Activated T-helper 2 cell treated with anti-CD3 and anti-CD28 coated beads, Interferon-gamma antibody, Interleukin-2, Interleukin-4, amounts not matched to agents 10 μg/mL and 5 μg/mL and 100 μg/mL, durations not matched to agents 14 hours and 24 hours and 36 hours (primary cell): Measurements from ENCODE around the gene PRR16. TPM values are rescaled to one million over a fixed set of nuclear protein-coding genes. Genes with fewer than 3 reads are reported as not detected.

Source experiments
- DNase-seq: peaks from one replicate; pipeline ENCODE4 v3.0.0; 2021; ENCODE audit warnings: low spot score
- H3K27ac Mint-ChIP-seq: one replicate; pipeline ENCODE4 v1.8.0; 2021; ENCODE audit warnings: mixed read lengths
- H3K27me3 Mint-ChIP-seq: one replicate; pipeline ENCODE4 v1.8.0; 2021; ENCODE audit warnings: low read depth, mixed read lengths
- H3K36me3 Mint-ChIP-seq: one replicate; pipeline ENCODE4 v1.8.0; 2021; ENCODE audit warnings: low read depth, mixed read lengths
- H3K4me1 Mint-ChIP-seq: one replicate; pipeline ENCODE4 v1.8.0; 2021; ENCODE audit warnings: low read depth, mixed read lengths
- H3K4me3 Mint-ChIP-seq: one replicate; pipeline ENCODE4 v1.8.0; 2021; ENCODE audit warnings: low read depth, mild to moderate bottlenecking, moderate library complexity, mixed read lengths
- H3K9me3 Mint-ChIP-seq: one replicate; pipeline ENCODE4 v1.8.0; 2021; ENCODE audit warnings: mixed read lengths
- intact Hi-C: fragments of 100-400 bp; cut with micrococcal nuclease; formaldehyde crosslinking; loops from one replicate; pipeline ENCODE4 v1.15.1; 2023
- total RNA-seq: library from RNA; stranded (reverse); gene quantifications from 2 replicates; pipeline ENCODE4 v1.2.3, GENCODE V29; 2022

The PRR16 gene
- total RNA-seq, 1 donor from 2014 or later = not detected

DNA sequence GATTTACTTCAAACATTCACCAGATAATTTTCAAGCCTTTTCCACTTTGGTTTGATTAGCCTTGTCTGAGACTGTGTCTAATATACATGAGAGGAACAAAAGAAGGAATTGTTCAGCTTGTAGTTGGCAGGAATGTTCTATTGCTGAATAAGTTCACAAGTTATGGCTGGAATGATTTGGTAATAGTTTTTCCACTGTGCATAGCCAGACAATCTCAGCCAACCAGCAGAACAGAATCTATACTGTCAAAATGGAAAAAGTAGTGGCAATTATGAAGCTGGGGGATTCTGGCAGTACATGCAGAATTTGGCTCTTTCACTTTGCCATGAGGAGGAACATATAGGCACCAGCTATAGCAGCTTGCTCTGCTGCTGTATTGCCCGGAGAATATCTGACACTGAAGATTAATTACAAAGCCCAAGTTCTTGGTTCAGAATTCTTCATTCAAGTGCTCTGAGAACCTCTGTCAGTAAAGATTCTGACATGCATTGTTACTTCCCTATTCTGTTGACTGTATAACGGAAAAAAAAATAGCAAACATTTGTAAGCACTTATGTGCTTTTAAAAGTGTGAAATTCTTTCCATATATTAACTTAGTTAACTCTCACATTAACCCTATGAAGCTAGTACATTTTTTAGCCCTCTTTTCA is 150.6 kb downstream of the PRR16 start:
- DNase-seq = no peak
- Mint-ChIP-seq H3K9me3 (peaks cover 3% of the 10 kb centered on the region), H3K36me3 (no peaks in the 10 kb centered on the region), H3K4me1 (no peaks in the 10 kb centered on the region), H3K27ac (no peak overlapping the region), H3K4me3 (no peak overlapping the region), H3K27me3 (no peaks in the 10 kb centered on the region)
- intact Hi-C loops = no loop called here

- H3K9me3 Mint-ChIP-seq = no peaks in the 10 kb centered on the region
- no peaks in the 10 kb centered on the region for H3K27me3 Mint-ChIP-seq
- no peak overlapping the region for H3K27ac Mint-ChIP-seq
- no peak overlapping the region for H3K4me3 Mint-ChIP-seq
- no peak for DNase-seq
- no peaks in the 10 kb centered on the region for H3K36me3 Mint-ChIP-seq
- intact Hi-C loops = no loop called here
- H3K4me1 Mint-ChIP-seq = no peaks in the 10 kb centered on the region
Observed at GRCh38 chr5:120615967-120616645, 152.0 kb downstream of the PRR16 start.

GRCh38 chr5:120621339-120621738 is 157.2 kb downstream of the PRR16 start:
- H3K9me3 Mint-ChIP-seq = no peaks in the 10 kb centered on the region
- H3K4me3 Mint-ChIP-seq = no peak overlapping the region
- H3K4me1 Mint-ChIP-seq = no peaks in the 10 kb centered on the region
- no peak overlapping the region for H3K27ac Mint-ChIP-seq
- no peak for DNase-seq
- no peaks in the 10 kb centered on the region for H3K27me3 Mint-ChIP-seq
- H3K36me3 Mint-ChIP-seq = no peaks in the 10 kb centered on the region
- intact Hi-C loops = no loop called here

DNA sequence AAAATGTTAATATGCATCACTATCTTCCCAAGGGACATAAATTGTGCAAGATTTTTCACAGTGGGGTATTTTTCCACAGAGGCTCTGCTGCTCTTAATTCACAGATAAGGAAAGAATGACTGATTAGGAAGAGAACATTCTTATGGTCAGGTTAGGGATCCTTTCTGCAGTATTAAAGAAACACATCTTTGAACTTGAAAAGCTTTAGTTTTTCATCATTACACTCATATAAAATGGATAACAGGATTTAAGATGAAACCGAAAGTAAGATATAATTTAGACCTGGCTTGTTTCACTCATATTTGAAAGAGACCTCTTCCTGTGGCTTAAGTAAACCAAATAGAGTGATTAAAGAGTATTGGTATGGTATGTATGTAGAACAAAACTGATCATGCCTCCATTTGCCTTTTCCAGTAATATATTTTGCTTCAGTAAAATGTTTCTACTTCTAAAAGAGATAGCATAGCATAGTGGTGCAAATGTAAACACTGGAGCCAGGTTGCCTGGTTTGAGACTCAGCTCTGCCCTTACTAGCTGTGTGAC is 160.0 kb downstream of the PRR16 start:
- Mint-ChIP-seq H3K4me3 (no peak overlapping the region), H3K36me3 (no peaks in the 10 kb centered on the region), H3K27me3 (no peaks in the 10 kb centered on the region), H3K4me1 (no peaks in the 10 kb centered on the region), H3K9me3 (no peaks in the 10 kb centered on the region), H3K27ac (no peak overlapping the region)
- intact Hi-C loops = no loop called here
- no peak for DNase-seq

- Mint-ChIP-seq H3K27ac (no peak overlapping the region), H3K4me3 (no peak overlapping the region), H3K36me3 (no peaks in the 10 kb centered on the region), H3K4me1 (no peaks in the 10 kb centered on the region), H3K27me3 (no peaks in the 10 kb centered on the region), H3K9me3 (no peaks in the 10 kb centered on the region)
- intact Hi-C loops = no loop called here
- no peak for DNase-seq
Observed at GRCh38 chr5:120628156-120628555, 164.1 kb downstream of the PRR16 start.

DNA sequence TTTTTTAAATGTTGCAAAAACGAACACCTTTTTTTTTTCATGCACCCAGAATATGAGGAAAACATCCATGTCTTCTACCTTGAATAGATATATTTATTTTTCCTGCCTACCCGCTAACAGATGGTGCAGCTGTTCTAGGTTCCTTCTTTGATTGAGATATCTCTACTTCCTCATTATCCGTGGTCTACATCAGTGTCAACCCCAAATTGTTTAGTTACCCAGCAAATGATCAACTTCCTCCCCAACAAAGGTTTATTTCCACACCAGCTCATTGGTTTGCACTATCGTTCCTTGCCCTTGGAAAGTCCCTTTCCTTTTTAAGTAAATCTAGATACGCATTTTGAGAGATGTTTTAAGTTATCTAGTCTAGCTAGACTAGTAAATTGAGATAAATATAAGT is 166.4 kb downstream of the PRR16 start:
- Mint-ChIP-seq H3K9me3 (no peaks in the 10 kb centered on the region), H3K4me1 (no peaks in the 10 kb centered on the region), H3K27me3 (no peaks in the 10 kb centered on the region), H3K27ac (no peak overlapping the region), H3K36me3 (no peaks in the 10 kb centered on the region), H3K4me3 (no peak overlapping the region)
- intact Hi-C loops = no loop called here
- DNase-seq = no peak

DNA sequence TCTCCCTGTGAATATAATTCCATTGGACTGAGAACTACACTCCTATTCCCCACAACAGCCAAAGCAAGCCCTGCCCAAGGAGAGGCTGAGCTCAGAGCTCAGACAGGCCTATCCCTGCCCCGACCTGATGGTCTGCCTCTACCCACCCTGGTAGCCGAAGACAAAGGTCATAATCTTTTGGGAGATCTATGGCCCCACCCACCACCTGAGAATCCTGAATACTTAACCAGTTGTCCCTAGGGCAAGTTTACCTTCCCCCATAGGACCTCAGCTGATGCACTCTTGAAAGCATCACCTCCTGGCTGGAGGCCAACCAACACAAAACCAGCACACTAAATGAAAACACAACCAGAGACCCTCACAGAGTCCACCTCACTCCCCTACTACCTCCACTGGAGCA is 167.5 kb downstream of the PRR16 start:
- H3K9me3 Mint-ChIP-seq = peaks cover 3% of the 10 kb centered on the region
- no peaks in the 10 kb centered on the region for H3K27me3 Mint-ChIP-seq

DNA sequence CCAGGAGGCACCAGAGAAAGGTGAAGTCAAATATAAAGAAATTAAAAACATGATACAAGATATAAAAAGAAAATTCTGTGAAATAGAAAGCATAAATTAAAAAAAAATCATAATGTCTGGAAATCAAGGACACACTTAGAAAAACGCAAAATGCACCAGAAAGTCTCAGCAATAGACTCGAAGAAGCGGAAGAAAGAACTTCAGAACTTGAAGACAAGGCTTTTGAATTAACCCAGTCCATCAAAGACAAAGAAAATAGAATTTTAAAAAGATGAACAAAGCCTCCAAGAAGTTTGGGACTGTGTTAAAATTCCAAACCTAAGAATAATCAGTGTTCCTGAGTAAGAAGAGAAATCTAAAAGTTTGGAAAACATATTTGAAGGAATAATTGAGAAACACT is 168.3 kb downstream of the PRR16 start:
- no peaks in the 10 kb centered on the region for H3K36me3 Mint-ChIP-seq
- H3K27ac Mint-ChIP-seq = no peak overlapping the region
- intact Hi-C loops = no loop called here
- DNase-seq = no peak
- H3K4me3 Mint-ChIP-seq = no peak overlapping the region
- peaks cover 3% of the 10 kb centered on the region for H3K9me3 Mint-ChIP-seq
- H3K4me1 Mint-ChIP-seq = no peaks in the 10 kb centered on the region
- H3K27me3 Mint-ChIP-seq = no peaks in the 10 kb centered on the region

More for the DNA sequence above, 167.5 kb downstream of the PRR16 start:
- H3K36me3 Mint-ChIP-seq = no peaks in the 10 kb centered on the region
- H3K27ac Mint-ChIP-seq = no peak overlapping the region
- intact Hi-C loops = no loop called here
- DNase-seq = no peak
- H3K4me3 Mint-ChIP-seq = no peak overlapping the region
- H3K4me1 Mint-ChIP-seq = no peaks in the 10 kb centered on the region

DNA sequence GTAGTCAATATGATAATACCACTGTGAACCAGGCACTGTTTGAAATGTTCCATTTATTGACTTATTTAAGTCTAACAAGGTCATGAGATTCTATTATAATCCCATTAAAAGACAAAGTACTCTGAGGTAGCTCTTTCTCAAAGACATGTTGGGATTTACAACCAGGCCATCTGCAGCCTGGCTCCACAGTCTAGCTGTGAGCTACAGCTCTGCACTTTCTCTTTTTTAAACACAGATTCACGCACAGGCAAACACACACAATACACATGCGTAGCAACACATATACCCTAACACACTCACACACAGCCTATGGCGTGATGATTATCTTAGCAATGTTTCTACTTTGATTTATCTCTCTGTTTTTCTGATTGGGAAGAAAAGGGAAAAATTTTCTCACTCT is 174.3 kb downstream of the PRR16 start:
- Mint-ChIP-seq H3K4me1 (no peaks in the 10 kb centered on the region), H3K36me3 (no peaks in the 10 kb centered on the region), H3K27ac (no peak overlapping the region), H3K9me3 (peaks cover 3% of the 10 kb centered on the region), H3K27me3 (no peaks in the 10 kb centered on the region), H3K4me3 (no peak overlapping the region)
- intact Hi-C loops = no loop called here
- DNase-seq = no peak

GRCh38 chr5:120640778-120641177 is 176.7 kb downstream of the PRR16 start:
- Mint-ChIP-seq H3K4me3 (no peak overlapping the region), H3K36me3 (no peaks in the 10 kb centered on the region), H3K27me3 (no peaks in the 10 kb centered on the region), H3K9me3 (peaks cover 3% of the 10 kb centered on the region), H3K27ac (no peak overlapping the region), H3K4me1 (no peaks in the 10 kb centered on the region)
- no peak for DNase-seq
- intact Hi-C loops = no loop called here

- Mint-ChIP-seq H3K27ac (no peak overlapping the region), H3K36me3 (no peaks in the 10 kb centered on the region), H3K27me3 (no peaks in the 10 kb centered on the region), H3K4me1 (no peaks in the 10 kb centered on the region), H3K4me3 (no peak overlapping the region), H3K9me3 (no peaks in the 10 kb centered on the region)
- intact Hi-C loops = no loop called here
- no peak for DNase-seq
Observed at GRCh38 chr5:120644516-120644915, 180.4 kb downstream of the PRR16 start.

- intact Hi-C loops = no loop called here
- H3K4me3 Mint-ChIP-seq = no peak overlapping the region
Observed at GRCh38 chr5:120655828-120656435, 191.8 kb downstream of the PRR16 start.

DNA sequence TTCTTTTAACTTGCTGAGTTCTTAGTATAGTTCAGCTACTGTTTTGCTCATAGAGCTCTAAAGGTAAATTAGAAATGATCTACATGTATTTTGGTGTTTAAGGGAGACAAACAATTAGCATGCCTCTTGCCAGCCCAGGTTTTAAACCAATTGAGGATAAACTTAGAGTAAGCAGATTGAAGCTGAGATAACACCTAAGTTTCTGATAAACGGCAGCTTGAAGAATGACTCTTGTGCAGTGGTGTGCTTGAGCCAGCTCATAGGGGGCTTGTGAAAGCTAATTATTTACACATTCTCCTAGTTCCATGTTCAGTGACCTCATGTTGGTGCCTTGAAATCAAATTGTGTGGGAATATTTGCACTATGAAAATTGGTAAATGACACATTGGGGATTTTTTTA is 193.0 kb downstream of the PRR16 start:
- Mint-ChIP-seq H3K27me3 (no peaks in the 10 kb centered on the region), H3K27ac (no peak overlapping the region), H3K9me3 (no peaks in the 10 kb centered on the region), H3K4me3 (no peak overlapping the region), H3K36me3 (no peaks in the 10 kb centered on the region), H3K4me1 (no peaks in the 10 kb centered on the region)
- DNase-seq = no peak
- intact Hi-C loops = no loop called here

More at GRCh38 chr5:120655828-120656435, 191.8 kb downstream of the PRR16 start:
- no peak overlapping the region for H3K27ac Mint-ChIP-seq
- no peak for DNase-seq
- H3K27me3 Mint-ChIP-seq = no peaks in the 10 kb centered on the region
- H3K4me1 Mint-ChIP-seq = no peaks in the 10 kb centered on the region
- no peaks in the 10 kb centered on the region for H3K36me3 Mint-ChIP-seq
- H3K9me3 Mint-ChIP-seq = no peaks in the 10 kb centered on the region
